Suprapubic skin (tissue), 4 donors: ENCODE data around the gene KRT6A.

ENCODE experiments used
- EP300 ChIP-seq: sonication (generic); formaldehyde crosslinking; IDR thresholded peaks from one replicate; pipeline ENCODE4 v1.6.1; 2017; ENCODE audit warnings: antibody characterized with exemption
- POLR2AphosphoS5 ChIP-seq, 3 donors: sonication (generic); formaldehyde crosslinking; IDR thresholded peaks; one replicate each; pipeline ENCODE4 v1.6.1; 2017; ENCODE audit warnings: antibody characterized with exemption in 3 of 3
- TF ChIP-seq, protein P1 (sequence below), 2 donors: fragments of 200-600 bp in 1 of 2; fragments of 450-650 bp in 1 of 2; sonication (generic) in 1 of 2; IDR thresholded peaks; one replicate each; pipeline ENCODE4 v1.5.1; 2016 to 2019; ENCODE audit warnings: antibody characterized with exemption in 2 of 2, mild to moderate bottlenecking in 1 of 2, moderate library complexity in 1 of 2

DNA sequence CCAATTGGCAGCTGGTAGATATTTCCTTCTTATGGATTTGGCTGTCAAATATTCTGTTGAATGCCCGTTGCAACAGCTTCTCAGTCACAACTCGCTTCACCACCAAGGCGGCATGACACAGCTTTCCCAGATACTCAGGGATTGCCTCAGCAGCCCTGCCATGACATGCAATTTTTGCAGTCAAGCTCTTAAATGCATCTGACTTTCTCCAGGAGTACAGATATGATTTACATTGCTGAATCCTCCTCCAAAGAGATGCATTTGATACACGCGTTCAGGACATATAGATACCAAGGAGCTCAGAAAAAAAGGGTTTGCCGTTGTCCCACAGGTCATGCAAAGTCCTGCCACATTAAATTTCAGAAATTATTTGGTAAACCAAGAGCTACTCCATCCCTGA, 20.7 kb upstream of the KRT6A start:
- no peak for TF ChIP-seq EP300
- no peak for TF ChIP-seq POLR2AphosphoS5 (IDR thresholded peaks at IDR 0.05)
- TF ChIP-seq, protein P1, sequence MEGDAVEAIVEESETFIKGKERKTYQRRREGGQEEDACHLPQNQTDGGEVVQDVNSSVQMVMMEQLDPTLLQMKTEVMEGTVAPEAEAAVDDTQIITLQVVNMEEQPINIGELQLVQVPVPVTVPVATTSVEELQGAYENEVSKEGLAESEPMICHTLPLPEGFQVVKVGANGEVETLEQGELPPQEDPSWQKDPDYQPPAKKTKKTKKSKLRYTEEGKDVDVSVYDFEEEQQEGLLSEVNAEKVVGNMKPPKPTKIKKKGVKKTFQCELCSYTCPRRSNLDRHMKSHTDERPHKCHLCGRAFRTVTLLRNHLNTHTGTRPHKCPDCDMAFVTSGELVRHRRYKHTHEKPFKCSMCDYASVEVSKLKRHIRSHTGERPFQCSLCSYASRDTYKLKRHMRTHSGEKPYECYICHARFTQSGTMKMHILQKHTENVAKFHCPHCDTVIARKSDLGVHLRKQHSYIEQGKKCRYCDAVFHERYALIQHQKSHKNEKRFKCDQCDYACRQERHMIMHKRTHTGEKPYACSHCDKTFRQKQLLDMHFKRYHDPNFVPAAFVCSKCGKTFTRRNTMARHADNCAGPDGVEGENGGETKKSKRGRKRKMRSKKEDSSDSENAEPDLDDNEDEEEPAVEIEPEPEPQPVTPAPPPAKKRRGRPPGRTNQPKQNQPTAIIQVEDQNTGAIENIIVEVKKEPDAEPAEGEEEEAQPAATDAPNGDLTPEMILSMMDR (IDR thresholded peaks at IDR 0.05): no peak
